GM20000 (cell line): Measurements from ENCODE around the gene WBP1.

ENCODE experiments used
- DNase-seq: peaks from one replicate; pipeline ENCODE4 v3.0.0; 2012; ENCODE audit warnings: low spot score
- TF ChIP-seq, protein P1 (sequence below): IDR thresholded peaks from 2 replicates; pipeline ENCODE4 v1.5.1; 2012; ENCODE audit warnings: mild to moderate bottlenecking, control low read depth; ENCODE audit errors: extremely low read depth, missing control alignments

The WBP1 gene

DNA sequence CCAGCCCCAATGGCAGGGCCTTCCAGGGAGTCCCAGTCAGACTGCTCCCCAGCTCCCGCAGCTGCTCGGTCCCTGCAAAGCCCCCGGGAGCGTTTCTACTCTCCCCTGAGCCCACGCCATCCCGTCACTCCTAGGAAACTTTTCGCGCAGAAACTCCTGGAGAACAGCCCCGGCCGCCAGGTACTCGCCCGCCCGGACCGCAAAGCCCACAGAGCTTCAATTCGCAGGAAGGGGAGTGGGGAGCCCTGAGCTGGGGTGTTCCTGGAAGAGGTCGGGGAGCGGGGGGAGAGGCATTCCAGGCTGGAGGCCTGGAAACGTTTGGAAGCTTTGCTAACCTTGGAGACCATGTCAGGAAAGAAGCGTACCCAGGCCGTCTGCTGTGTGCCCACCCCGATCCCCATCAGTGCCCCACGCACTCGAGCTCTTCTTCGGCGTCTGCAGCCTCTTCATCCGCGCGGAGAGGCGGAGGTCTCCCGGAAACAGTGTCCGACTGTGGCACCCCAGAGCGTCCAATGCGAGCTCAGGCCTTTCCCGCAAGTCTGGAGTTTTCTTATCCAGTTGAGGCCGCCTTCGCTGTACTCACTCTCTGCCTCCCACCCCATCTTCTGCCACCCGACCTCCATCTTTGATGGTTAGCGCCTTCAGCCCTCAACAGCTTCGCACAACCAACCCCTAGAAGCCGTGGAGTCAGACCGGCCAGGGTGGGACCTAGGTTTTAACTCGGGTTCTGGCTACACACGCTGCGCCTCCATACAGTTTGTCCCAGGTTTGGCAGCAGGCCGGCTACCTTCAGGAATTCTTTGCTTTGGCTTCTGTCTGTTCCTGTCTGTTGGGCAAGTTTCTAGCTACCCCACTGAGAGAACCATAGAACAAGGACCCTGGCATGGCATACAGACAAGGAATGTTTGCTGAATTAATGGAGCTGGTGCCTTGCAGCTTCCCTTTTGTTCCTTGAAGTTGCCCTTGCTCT is 45.6 kb downstream of the WBP1 start:
- TF ChIP-seq, protein P1, sequence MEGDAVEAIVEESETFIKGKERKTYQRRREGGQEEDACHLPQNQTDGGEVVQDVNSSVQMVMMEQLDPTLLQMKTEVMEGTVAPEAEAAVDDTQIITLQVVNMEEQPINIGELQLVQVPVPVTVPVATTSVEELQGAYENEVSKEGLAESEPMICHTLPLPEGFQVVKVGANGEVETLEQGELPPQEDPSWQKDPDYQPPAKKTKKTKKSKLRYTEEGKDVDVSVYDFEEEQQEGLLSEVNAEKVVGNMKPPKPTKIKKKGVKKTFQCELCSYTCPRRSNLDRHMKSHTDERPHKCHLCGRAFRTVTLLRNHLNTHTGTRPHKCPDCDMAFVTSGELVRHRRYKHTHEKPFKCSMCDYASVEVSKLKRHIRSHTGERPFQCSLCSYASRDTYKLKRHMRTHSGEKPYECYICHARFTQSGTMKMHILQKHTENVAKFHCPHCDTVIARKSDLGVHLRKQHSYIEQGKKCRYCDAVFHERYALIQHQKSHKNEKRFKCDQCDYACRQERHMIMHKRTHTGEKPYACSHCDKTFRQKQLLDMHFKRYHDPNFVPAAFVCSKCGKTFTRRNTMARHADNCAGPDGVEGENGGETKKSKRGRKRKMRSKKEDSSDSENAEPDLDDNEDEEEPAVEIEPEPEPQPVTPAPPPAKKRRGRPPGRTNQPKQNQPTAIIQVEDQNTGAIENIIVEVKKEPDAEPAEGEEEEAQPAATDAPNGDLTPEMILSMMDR: no peak
- no peak for DNase-seq

DNA sequence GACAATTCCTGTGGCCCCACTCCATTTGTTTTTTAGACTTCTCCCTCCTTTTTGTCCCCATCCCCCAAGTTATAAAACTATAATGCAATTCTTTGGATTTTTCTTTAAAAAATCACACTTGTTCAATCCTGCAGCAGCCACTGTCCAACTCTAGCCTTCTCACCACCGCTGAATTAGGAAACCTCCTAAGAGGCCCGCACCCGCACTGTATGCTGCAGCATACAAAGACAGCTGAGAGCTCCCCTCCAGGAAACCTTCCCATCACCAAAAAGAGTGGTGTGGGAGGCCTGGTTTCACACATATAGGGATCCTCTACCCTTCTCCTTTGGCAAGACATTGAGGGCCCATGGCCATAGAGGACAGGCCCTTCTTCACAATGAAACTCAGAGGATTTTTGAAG is 46.4 kb downstream of the WBP1 start:
- DNase-seq: no peak
- TF ChIP-seq, protein P1: no peak

DNA sequence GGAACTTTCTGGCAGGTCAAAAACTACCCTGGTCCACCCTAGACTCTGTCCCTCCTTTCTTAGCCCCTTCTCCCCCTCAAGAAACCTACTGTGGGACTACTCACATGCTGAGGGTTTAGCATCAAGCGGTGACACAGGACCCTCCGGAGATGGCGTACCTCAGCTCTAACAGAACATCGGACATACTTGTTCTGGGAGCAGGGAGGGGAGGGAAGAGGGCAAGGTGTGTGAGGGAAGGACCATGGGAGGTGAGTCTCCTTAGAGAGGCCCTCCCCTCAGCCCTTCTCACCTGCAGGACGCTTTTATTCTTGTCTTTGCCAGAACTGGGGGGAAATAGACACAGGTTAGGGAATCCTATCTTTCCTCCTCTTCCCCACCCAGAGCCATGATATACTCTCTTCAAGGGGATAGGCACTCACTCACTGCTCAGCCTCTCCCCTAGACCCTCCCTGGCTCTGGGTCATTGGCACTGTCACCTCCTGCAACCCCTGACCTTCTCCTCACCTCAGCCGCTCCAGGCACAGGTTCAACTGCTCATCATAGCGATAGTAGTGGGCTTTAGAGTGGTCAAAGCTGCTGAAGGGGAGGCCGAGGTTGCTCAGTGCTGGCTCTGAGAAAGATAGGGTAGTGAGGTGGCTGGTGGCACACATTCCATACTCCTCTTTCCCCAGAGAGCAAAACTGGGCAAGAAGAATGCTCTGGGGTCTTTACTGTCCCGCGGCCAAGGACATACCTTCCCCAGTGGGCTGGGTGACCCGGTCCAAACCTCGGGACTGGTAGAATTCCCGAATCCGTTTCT is 47.4 kb downstream of the WBP1 start:
- no peak for DNase-seq
- TF ChIP-seq, protein P1: no peak

DNA sequence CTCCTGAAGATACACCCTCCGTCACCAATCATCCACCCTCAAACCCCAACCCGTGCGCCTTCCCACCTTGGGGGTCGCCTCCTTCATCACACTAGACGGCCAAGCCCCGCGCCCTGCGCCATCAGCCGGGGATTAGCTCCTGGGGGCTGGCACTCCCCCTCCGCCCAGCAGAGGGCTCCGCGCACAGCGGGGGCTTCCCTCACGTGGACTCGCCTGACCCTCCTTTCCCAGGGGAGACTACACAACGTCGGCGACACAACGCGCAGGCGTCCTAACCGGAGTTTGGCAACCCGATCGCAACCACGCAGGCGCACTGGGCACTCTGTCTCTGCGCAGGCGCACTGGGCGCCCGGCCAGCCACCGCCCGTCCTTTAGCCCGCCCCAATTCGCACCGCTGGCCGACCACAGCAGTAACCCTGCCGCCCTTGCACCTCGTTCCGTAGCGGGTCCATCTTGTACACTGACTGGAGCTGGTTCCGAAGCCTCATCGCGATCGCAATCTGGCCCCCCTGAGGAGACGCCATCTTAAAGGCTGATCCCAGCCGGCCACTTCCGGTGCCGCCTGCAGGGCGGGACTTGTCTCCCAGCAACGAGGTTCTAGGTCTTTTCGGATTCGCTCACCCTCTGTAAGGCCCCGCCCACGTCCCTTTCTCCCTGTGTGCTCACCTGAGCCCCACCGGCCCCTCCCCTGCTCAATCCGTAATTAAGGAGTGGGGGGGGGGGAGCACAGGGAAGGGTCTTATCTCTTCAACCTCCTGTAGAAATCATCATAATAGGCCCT is 49.1 kb downstream of the WBP1 start, which contains the start of gene PCGF1:
PCGF1 (minus strand) TSS at position 551 of the 781 bp plus-strand sequence; CDS start at position 524, 27 bp downstream.
- TF ChIP-seq, protein P1: peak; percentile 69
- peak; percentile 96 for DNase-seq

DNA sequence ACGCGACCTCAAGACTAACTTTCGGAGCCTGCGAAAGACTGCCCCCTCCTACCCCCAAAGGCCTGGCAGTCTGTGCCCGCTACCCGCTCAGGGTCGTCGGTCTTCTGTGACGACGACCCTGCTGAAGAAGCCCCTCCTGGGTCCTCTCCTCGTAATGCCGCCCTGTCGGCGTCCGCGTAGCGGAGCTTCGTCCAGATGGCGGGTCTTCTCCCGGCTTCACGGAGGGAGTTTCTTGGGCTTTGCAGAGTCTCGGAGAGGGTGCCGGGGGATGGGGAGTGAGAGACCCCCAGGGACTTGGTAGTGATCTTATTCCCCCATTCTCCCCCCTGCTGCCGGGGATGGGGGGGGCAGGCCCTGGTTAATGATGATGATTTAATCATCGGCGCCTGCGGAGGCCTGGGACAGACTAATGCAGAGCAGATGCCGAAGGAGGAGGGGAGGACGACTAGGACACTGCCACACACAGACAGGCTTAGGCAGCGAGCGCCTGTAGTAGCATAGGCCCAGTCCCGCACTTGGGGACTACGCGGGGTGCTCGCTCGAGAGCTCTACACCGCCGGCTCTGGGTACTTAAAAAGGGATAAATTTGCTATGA is 49.8 kb downstream of the WBP1 start:
- peak; percentile 49 for DNase-seq
- TF ChIP-seq, protein P1: no peak

DNA sequence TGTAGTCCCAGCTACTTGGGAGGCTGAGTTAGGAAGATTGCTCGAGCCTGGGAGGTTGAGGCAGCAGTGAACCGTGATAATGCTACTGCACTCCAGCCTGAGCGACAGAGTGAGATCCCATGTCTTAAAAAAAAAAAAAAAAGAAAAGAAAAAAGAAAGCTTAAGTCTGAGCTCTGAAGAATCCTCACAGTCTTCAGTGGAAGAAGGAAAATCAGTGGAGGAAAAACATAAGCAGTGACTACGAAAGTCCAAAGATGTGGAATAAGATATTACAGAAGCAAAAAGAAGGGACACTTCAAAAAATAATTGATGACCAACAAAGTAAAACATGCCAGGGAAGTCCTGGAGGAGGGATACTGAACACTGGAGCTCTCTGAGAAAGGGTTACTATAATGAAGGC is 52.0 kb downstream of the WBP1 start:
- TF ChIP-seq, protein P1: no peak

More for the DNA sequence above, 52.0 kb downstream of the WBP1 start:
- DNase-seq: no peak
